GM19452 (cell line): Measurements from ENCODE around the gene SNRK.

ENCODE experiments used
- ATAC-seq: cut with Tn5 transposase; IDR thresholded peaks from one replicate; pipeline ENCODE4 v1.9.1; 2021; ENCODE audit not compliant: unreplicated experiment

Gene SNRK

DNA sequence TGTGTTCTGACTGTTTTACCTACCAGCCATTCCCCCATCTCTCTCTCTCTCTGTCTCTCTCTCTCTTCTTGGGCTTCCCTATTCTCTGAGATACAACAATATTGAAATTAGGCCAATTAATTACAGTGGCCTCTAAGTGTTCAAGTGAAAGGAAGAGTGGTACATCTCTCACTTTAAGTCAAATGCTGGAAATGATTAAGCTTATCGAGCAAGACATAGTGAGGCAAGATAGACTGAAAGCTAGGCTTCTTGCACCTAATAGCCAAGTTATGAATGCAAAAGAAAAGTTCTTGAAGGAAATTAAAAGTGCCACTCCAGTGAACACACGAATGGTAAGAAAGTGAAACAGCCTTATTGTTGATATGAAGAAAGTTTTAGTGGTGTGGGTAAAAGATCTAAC, 21.3 kb downstream of the SNRK start:
- ATAC-seq, result no peak

DNA sequence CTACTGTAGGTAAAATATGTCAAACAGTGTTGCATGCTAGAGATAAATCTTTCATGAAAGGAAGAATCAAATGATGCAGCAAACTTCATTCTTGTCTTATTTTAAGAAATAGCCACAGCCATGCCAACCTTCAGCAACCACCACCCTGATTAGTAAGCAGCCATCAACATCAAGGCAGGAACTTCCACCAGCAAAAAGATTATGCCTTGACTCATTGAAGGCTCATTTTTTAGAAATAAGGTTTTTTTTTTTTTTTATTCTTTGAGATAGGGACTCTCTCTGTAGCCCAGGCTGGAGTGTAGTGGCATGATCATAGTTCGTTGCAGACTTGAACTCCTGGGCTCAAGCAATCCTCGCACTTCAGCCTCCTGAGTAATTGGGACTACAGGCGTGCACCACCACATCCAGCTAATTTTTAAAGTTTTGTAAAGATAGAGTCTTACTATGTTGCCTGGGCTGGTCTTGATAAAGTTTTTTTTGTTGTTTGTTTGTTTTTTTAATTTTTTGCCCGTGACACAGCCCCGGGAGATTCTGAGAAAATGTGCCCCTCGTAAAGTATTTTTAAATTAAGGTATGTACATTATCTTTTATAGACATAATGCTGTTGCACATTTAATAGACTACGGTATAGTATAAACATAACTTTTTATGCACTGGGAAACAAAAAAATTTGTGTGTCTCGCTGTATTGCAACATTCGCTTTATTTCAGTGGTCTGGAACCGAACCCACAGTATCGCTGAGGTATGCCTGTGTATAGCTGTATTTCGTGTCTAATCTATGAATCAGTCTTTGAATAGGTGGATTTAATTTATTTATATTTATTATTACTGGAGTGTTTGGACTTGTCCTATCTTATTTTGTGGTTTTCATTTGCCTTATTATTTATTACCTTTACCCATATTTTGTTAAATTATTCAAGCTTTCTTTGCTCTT, 23.3 kb downstream of the SNRK start:
- ATAC-seq, result no peak

DNA sequence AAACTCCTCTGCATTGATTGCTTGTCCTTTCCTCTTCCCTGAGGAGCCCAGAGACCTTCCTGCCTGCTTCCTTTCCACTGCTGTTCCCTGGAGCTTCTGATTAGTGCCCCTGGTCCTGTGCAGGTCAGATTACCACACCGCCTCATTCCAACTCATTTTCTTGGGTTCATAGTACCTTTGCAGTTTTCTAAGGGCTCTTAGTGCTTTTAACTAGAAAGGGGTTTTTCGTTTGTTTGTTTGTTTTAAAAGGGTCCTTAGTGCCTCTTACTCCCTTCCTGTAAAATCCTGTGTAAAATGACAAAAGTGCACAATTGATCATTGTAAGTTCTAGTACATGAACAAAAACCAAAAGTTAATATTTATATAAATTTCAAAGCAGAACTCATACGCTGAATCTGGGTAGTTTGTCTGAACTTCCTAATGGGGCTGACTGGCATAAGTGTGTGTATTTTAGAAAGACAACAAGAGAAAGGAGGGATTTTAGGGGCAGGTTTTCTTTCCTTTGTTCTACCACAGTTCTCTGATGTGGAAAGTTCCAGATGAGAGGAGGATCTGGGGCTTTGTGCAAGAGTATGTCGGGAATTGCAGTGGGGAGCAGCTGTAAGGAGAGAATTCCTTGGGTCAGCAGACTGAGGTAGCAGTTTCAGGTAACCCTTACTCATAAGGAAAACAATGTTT, 30.6 kb downstream of the SNRK start:
- ATAC-seq, result no peak

DNA sequence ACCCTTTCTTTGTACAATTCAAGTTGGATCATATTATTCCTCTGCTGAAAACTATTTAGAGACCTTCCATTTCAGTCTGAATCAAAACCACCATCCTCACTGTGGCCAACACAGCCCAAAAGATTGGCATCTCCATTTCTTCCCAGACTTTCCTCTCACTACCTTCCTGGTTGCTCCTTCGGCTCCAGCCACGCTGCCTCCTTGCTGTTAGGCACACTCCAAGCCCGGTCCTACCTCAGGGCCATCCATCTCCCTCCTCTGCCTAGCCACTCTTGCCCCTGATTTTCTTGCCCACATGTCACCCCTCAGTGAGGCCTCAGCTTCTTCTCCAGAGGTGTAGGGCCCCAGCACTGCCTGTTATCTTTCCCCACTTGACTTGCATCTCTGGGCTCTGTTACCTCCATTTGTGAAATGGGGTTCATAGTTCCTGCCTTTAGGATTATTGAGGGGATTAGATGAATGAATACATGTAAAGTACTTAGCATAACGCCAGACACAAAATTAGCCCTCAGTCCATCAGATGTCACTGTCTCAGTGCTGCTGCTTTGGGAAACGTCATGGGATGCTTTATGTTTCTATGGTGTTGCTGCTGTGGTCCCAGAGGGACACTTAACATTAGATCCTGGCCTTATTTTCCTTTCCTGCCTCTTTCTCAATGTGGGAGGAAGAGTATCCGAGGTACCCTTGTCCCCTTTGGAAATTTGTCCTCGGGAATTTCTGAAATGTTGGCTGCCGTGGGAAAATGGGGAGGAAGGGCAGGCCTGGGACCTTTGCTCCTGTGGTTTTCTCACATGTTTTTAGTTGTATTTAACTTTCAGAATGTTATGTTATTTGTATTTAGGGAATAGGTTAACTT, 31.3 kb downstream of the SNRK start:
- no peak for ATAC-seq

DNA sequence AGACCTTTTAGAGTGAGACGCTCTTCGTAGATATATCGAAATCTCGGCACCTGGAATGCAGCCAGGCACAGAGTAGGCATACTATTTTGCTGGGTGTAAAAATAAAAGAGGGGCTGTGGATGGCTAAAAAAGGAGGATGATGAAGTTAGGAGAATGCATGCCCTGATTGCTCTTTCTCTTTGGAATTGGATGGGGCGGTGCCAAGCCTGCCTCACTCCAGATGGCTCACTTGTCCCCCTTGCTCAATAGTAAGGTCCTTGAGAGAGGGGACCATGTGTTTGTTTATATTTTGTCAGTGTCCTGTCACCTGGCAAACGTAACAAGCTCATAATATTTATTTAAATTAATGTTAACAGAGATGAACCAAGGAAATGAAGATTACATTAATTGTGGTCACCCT, 33.0 kb downstream of the SNRK start:
- ATAC-seq, result no peak

DNA sequence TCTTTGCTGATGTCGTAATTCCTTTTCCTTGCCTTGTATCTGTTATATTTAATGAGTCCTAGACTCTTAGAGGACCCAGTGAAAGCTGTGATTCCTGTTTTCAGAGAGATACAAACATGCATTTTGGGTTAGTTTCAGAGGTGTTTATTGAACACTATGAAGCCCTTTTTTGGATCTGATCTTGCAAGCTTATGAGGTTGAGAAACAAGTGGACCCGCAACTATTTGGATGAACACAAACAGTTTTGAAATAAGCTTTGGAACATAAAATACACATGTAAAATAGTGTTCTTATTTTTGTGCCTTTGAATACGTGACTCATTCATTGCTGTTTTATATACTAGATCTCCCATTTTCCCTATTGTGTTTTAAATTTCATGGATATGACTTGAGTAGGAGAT, 33.5 kb downstream of the SNRK start:
- no peak for ATAC-seq

DNA sequence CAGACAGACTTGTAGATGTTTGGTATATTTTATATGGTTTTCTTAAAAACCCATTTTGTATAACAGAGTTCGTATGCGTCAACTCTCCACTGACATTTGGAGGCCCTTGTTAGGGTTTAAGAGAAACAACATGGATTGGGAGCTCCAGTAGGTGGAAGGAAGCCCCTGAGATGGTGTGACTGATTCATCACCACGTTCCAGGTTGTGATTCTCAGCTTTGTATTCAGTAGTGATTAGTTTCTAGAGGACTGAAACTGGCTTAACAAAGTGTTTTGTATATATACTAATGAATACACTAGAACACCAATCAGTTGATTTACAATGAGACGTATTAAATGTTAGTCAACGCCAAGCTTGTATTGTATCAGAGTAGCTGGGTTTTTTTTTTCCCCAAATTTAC, 33.9 kb downstream of the SNRK start:
- ATAC-seq, result no peak

DNA sequence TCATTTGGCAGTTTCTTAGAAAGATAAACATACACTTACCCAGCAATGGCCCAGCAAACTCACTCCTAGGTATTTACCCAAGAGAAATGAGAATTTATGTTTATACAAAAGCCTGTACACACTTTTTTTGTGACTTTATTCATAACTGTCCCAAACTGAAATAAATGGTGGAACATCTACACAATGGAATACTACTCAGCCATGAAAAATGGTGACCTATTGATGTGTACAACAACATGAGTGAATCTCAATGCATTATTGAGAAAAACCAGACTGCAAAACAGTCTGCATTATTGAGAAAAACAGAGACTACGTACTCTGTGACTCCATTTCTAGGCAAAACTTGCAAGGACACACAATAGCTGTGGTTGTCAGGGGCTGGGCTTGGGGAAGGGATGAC, 37.2 kb downstream of the SNRK start:
- ATAC-seq, result no peak

DNA sequence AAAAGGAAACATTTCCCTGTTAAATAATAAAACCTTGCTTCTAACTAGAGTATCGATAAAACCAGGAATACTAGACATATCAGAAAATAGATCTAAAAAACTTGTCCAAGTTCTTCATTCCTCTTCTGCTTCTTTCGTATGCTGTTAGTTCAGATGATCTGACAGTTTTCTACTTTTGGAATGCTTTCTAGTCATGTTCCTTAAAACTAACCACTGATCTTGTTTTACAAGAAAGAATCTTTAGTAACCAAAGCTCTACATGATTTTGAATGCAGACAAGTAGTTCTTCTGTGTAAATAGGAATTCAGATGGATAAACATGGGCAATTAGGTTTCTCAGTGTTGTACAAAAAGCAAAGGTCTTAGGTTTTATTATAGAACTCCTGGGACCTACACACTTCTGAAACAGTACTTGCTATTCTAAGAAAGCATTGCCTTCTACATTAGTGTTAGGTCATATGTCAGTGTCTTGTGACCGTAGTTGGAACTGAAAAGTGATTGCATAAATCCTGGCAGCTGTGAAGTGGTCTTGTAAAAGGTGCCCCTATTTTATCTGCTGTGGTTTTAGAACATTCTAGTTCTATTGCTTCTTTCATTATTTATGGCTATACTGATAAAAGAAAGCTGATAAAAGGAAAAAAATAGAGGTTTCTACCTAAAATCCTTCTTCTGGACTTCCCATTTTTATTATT, 40.7 kb downstream of the SNRK start:
- no peak for ATAC-seq

DNA sequence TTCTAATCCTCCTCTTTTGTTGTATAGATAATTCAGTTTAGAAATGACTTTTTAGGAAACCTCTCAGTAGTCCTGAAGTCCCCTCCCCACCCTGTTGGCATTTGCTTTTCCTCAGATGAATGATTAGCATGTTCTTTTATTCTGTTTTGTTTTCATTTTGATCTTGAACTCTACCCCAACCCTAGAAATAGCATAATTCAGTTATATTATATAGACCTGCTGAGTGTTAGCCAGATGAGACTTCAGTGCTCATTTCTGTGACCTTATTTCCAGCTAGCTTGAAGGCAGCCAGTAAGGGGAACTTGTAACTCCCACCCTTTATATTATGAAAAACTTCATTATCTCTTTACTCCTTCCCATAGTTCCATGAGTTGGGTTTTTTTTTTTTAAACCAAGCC, 41.2 kb downstream of the SNRK start:
- no peak for ATAC-seq

DNA sequence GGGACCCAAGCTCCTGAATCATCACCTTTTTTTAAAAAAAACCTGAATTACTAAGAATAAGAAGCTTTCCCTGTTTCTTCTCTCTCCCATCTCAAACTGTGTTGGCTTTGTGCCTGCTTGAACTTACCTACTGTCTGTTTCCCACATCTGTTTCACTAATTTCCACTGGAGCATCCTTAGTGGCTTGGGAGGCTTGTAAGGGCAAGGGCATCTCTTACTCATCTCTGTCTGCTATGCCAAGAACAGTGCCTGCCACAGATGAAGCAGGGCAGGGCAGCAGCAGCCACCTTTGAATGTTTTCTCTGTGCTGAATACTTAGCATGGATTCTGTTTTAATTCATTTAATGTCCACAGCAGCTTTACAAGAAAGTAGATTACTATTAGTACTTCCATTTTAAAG, 42.3 kb downstream of the SNRK start:
- no peak for ATAC-seq

DNA sequence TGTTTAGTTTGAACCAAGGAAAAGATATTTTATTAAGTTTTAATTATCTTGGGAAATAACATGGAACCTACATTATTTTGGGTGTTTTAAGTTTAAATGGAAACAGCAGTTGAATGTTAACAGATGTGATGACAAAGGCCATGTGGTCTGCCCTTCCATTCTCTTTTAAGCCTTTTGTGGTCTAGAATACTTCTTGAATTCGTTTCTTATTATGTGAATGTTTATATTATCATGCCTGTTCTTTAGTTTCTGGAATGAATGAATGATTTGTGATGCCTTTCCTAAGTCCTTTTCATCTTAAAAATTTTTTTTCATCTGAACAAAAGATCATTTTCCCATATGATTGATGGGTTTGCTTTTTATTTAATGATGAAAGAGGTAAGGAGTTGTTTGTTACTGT, 44.6 kb downstream of the SNRK start:
- no peak for ATAC-seq

DNA sequence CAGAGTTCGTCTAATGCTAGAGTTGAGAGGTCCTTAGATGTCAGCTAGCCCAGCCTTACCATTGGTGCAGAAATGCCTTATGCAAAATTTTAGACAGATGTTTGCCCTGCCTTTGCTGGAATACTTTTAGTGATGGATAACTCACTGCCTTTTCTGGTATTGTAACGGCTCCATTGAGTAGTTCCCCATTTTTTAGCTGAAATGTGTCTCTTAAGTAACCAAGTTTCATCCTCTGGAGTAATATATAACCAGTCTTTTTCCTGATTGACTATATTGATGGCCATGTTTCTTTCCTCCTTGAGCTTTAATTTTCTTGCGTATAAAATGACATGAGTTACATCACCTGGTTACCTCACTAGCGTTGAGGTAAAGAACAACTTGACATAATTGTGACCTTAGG, 45.0 kb downstream of the SNRK start:
- ATAC-seq, result no peak

DNA sequence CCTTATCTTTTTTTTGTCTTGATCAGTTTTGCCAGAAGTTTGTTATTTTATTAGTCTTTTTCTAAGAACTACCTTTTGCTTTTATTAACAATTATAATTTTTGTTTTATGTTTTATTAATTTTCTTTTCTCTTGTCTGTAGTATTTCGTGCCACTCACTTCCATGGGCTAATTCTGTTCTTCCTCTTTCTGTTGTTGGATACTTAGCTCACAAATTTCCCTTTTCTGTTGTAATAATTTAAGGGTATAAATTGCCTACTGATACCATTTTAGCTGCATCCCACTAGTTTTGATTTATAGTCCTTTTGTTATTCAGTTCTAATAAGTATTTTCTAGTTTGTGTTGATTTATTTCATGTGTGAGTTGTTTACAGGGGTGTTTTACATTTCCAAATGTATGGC, 48.6 kb downstream of the SNRK start:
- no peak for ATAC-seq

DNA sequence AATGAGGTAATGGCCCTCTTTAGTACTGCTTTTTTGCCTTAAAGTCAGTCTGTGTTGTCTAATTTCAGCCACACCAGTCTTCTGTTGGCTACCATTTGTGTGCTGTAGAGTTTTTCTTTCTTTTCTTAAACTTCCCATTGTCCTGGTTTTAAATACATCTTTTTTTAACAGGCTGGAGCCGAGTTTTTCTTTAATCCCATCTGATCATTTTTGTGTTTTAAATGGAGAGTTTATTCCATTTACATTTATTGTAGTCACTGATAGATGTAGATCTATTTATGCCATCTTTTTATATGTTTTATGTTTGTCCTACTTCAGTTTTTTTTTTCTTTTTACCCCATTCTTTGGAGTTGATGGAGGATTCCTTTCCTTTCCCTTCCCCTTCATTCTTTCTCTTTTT, 49.5 kb downstream of the SNRK start:
- no peak for ATAC-seq

DNA sequence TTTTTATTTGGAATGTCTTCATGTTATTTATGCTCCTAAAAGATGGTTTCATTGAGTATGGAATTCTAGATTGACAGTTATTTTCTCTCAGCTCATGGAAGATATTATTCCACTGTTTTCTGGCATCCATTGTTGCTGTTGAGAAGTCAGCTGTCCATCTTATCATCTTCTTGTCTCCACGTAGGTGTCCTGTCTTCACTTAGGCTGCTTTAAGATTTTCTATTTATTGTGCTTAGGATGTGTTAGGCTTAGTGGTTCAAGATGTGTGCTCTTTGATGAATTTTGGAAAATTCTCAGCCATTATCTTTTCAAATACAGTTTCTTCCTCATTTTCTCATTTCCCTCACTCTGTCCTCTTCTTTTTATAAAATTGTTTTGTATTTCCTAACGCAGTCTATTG, 52.0 kb downstream of the SNRK start:
- no peak for ATAC-seq

DNA sequence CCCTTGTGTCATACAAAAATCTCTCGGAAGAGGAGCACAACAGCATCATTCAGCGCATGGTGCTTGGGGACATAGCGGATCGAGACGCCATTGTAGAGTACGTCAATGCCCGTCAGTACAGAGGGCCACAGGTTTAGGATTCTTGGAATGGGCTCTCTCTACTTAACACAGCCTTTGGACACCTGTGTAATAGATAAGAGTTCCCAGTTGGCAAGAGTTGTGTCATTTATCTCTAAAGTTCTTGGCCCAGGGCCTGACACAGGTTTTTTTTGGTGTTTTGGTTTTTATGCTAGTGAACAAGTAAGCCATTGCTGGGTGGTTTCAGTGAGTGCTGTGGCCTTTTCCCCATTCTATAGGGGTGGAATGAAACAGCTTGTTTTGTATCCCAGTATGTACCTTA, 54.1 kb downstream of the SNRK start:
- no peak for ATAC-seq

DNA sequence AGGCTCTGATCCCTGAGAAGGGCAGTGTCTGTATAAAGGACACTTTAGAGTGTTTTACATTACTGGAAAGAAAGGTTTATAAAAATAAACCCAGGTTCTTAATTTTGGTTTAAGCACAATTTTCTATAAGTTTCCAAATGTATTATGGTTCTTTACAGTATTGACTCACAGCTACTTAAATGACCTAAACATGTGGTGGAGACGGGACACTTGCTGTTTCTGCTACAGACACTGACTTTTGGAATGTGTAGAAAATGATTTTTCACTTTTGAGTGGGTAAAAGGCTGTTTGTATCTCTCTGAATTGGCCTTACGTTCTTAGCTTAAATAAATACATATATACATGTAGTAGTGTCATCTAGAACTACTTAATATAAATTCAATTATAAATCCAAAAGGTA, 55.4 kb downstream of the SNRK start:
- ATAC-seq, result no peak

DNA sequence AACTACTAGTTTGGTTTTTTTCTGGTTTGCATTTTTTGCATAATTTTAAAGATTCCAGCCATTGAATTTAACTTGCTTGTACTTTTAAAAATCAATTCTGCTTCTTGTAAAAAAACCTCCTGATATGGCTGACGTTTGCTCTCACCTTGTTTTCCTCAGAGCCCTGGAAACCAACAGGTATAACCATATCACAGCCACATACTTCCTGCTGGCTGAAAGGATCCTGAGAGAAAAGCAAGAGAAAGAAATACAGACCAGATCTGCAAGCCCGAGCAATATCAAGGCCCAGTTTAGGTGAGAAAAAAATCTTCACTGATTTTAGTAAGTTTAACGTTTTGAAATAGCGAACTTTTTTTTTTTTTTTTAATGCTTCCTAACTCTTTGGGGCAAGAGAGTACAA, 56.8 kb downstream of the SNRK start:
- ATAC-seq, result no peak

DNA sequence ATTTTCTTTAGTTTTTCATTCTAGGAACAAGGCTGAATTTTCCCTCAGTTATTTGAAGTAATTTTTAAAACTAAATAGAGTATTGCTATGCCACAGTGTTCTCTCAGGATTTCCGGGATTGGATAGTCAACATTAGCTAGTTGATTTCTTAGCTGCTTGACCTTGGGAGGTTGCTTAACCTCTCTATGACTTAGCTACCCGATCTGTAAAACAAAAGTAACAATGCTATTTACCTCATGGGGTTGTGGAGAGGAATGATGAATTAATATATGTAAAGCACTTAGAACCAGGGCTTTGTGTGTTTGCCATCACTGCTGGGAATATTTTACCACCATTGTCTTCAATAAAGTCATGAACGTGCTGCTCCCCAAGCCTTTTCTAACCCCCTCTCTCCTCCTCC, 57.5 kb downstream of the SNRK start:
- ATAC-seq, result no peak

DNA sequence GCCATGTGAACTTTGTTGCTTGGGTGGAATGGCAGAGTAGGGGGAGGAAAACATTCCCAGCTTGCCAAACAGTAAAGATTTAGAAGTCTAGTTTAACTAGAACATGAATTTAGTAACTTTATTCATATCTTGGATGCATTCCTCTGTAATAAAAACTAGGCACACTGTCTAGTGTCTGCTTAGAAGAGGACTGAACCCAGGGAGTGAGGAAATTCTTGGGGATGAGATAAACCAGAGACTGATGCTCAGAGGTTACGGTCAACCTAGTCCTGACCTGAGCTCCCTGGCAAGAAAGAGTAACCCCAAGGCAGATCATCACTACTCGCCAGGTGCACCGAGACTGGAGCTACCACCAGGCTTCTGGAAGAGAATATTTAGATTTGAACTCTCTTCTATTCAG, 58.2 kb downstream of the SNRK start:
- ATAC-seq, result no peak
